A673 (cell line): ENCODE measurements around the gene DAB1.

Source experiments
- CTCF ChIP-seq: fragments of 300-800, 200-600 bp; sonication (generic); conservative IDR thresholded peaks from 2 replicates; pipeline ENCODE4 v1.5.1; 2017; ENCODE audit warnings: low read depth, mild to moderate bottlenecking, antibody characterized with exemption, low read length, moderate library complexity, mixed read lengths
- EZH2 ChIP-seq: fragments of 200-600 bp; sonication (generic); IDR thresholded peaks from 2 replicates; pipeline ENCODE4 v1.6.1; 2017; ENCODE audit warnings: borderline replicate concordance, low read depth, mild to moderate bottlenecking, mixed read lengths, antibody characterized with exemption, low read length; ENCODE audit not compliant: poor library complexity, severe bottlenecking

- TF ChIP-seq CTCF (no peak), EZH2 (no peak)
Measured at GRCh38 chr1:57162607-57163261, 261.1 kb downstream of the DAB1 start.
